Neural cell (in vitro differentiated cells): ENCODE measurements around the gene SP140L. TPM values are rescaled to one million over a fixed set of nuclear protein-coding genes. Genes with fewer than 3 reads are reported as not detected.
"Not testable (repeated sequence)": the region's sequence is repeated elsewhere in the genome, so short reads cannot be mapped to it uniquely, and the experiment has no call there.

Source experiments
- H2AFZ ChIP-seq: fragments of 200-600, 300-800 bp; sonication (generic), shearing (Covaris generic); 2 replicates; pipeline ENCODE4 v1.6.0; 2014; ENCODE audit warnings: low read depth, mild to moderate bottlenecking, antibody characterized with exemption, low read length, moderate library complexity
- H3F3A ChIP-seq: fragments of 200-600 bp; shearing (Covaris generic); 2 replicates; pipeline ENCODE4 v1.6.1; 2016; ENCODE audit warnings: mild to moderate bottlenecking, moderate library complexity, mixed read lengths, antibody characterized with exemption, low read length; ENCODE audit not compliant: insufficient read depth, poor library complexity, severe bottlenecking
- H3K27ac ChIP-seq: fragments of 200-600, 300-800 bp; sonication (generic), shearing (Covaris generic); 2 replicates; pipeline ENCODE4 v1.5.1; 2014; ENCODE audit warnings: mild to moderate bottlenecking, low read length, moderate library complexity
- H3K27me3 ChIP-seq: fragments of 300-800, 200-600 bp; sonication (generic), shearing (Covaris generic); 2 replicates; pipeline ENCODE4 v1.6.0; 2014; ENCODE audit warnings: mild to moderate bottlenecking, low read depth, low read length, moderate library complexity; ENCODE audit not compliant: insufficient read depth
- H3K36me3 ChIP-seq: fragments of 300-800, 200-600 bp; sonication (generic), shearing (Covaris generic); 2 replicates; pipeline ENCODE4 v1.5.1; 2014; ENCODE audit warnings: mild to moderate bottlenecking, antibody characterized with exemption, low read length, moderate library complexity; ENCODE audit not compliant: insufficient read depth
- H3K4me2 ChIP-seq: fragments of 300-800, 200-600 bp; sonication (generic), shearing (Covaris generic); 2 replicates; pipeline ENCODE4 v1.6.0; 2014; ENCODE audit warnings: mild to moderate bottlenecking, low read length
- H3K4me3 ChIP-seq: fragments of 300-800, 200-600 bp; sonication (generic), shearing (Covaris generic); 2 replicates; pipeline ENCODE4 v1.5.1; 2014; ENCODE audit warnings: mild to moderate bottlenecking, low read length, moderate library complexity
- H3K79me2 ChIP-seq: fragments of 200-600 bp; shearing (Covaris generic); replicated peaks from 2 replicates; pipeline ENCODE4 v1.6.0; 2014; ENCODE audit warnings: mild to moderate bottlenecking, low read length, moderate library complexity; ENCODE audit not compliant: insufficient read depth
- H3K9ac ChIP-seq: fragments of 300-800, 200-600 bp; sonication (generic), shearing (Covaris generic); 2 replicates; pipeline ENCODE4 v1.6.1; 2016; ENCODE audit warnings: mild to moderate bottlenecking, low read length, mixed read lengths
- H3K9me2 ChIP-seq: fragments of 200-600 bp; shearing (Covaris generic); 2 replicates; pipeline ENCODE4 v1.6.1; 2016; ENCODE audit warnings: mild to moderate bottlenecking, low read length, mixed read lengths; ENCODE audit not compliant: insufficient read depth
- H3K9me3 ChIP-seq: fragments of 200-600, 300-800 bp; sonication (generic), shearing (Covaris generic); 2 replicates; pipeline ENCODE4 v1.6.1; 2016; ENCODE audit warnings: mild to moderate bottlenecking, mixed run types, low read length, moderate library complexity, mixed read lengths
- H4K20me1 ChIP-seq: fragments of 200-600 bp; shearing (Covaris generic); 2 replicates; pipeline ENCODE4 v1.6.1; 2016; ENCODE audit warnings: mild to moderate bottlenecking, mixed run types; ENCODE audit not compliant: insufficient read depth
- CTCF ChIP-seq: fragments of 450-650 bp; IDR thresholded peaks from 2 replicates; pipeline ENCODE4 v1.5.1; 2014; ENCODE audit warnings: antibody characterized with exemption, mild to moderate bottlenecking, moderate library complexity; ENCODE audit not compliant: poor library complexity, severe bottlenecking
- EP300 ChIP-seq: fragments of 450-650 bp; conservative IDR thresholded peaks from 2 replicates; pipeline ENCODE4 v1.6.1; 2014; ENCODE audit warnings: antibody characterized with exemption, mild to moderate bottlenecking, moderate library complexity; ENCODE audit not compliant: poor library complexity, severe bottlenecking
- EZH2 ChIP-seq: fragments of 200-600, 300-800 bp; shearing (Covaris generic), sonication (generic); IDR thresholded peaks from 2 replicates; pipeline ENCODE4 v1.6.1; 2014; ENCODE audit warnings: antibody characterized with exemption, low read length, borderline replicate concordance, mild to moderate bottlenecking; ENCODE audit not compliant: insufficient read depth, poor library complexity, severe bottlenecking
- MXI1 ChIP-seq: fragments of 450-650 bp; conservative IDR thresholded peaks from 2 replicates; pipeline ENCODE4 v1.6.1; 2014; ENCODE audit warnings: antibody characterized with exemption, mild to moderate bottlenecking; ENCODE audit not compliant: poor library complexity, severe bottlenecking
- POLR2AphosphoS5 ChIP-seq: IDR thresholded peaks from 2 replicates; pipeline ENCODE4 v1.6.1; 2012
- RAD21 ChIP-seq: fragments of 450-650 bp; conservative IDR thresholded peaks from 2 replicates; pipeline ENCODE4 v1.6.1; 2014; ENCODE audit warnings: antibody characterized with exemption, mild to moderate bottlenecking, moderate library complexity
- REST ChIP-seq: IDR thresholded peaks from 2 replicates; pipeline ENCODE4 v1.6.1; 2012; ENCODE audit warnings: borderline replicate concordance
- SMC3 ChIP-seq: fragments of 450-650 bp; conservative IDR thresholded peaks from 2 replicates; pipeline ENCODE4 v1.6.1; 2014; ENCODE audit warnings: antibody characterized with exemption, mild to moderate bottlenecking, moderate library complexity; ENCODE audit not compliant: poor library complexity
- TAF1 ChIP-seq: IDR thresholded peaks from 2 replicates; pipeline ENCODE4 v1.6.1; 2012; ENCODE audit warnings: low read depth
- polyA plus RNA-seq: library from polyadenylated mRNA; depleted of rRNA; stranded (reverse); fragments of >200 nt; gene quantifications from 2 replicates; pipeline ENCODE4 v1.2.3, GENCODE V29; 2014

Gene SP140L
- polyA plus RNA-seq, 1 donor from 2014 or later = not detected

GRCh38 chr2:230435431-230435830 lies 108.4 kb downstream of the SP140L start:
- Histone ChIP-seq H3K36me3 (no peaks in the 10 kb centered on the region), H3K79me2 (no peaks in the 10 kb centered on the region), H3K4me3 (no peak overlapping the region), H3F3A (no peaks in the 10 kb centered on the region), H3K27me3 (no peaks in the 10 kb centered on the region), H3K9me3 (no peaks in the 10 kb centered on the region), H3K9ac (no peak overlapping the region), H3K9me2 (no peaks in the 10 kb centered on the region), H3K4me2 (no peak overlapping the region), H2AFZ (no peak overlapping the region), H3K27ac (no peak overlapping the region), H4K20me1 (no peaks in the 10 kb centered on the region)
- TF ChIP-seq TAF1 = no peak
- TF ChIP-seq EP300 = no peak
- no peak for TF ChIP-seq RAD21
- no peak for TF ChIP-seq MXI1
- TF ChIP-seq EZH2 = no peak
- no peak for TF ChIP-seq CTCF
- TF ChIP-seq SMC3 = no peak
- no peak for TF ChIP-seq REST
- no peak for TF ChIP-seq POLR2AphosphoS5

- not testable (repeated sequence) for H3K9ac ChIP-seq, H3K9me3 ChIP-seq, H4K20me1 ChIP-seq, H3K36me3 ChIP-seq, H3F3A ChIP-seq, H2AFZ ChIP-seq, H3K9me2 ChIP-seq, H3K4me3 ChIP-seq, H3K27ac ChIP-seq, H3K4me2 ChIP-seq, H3K27me3 ChIP-seq, H3K79me2 ChIP-seq
Measured at GRCh38 chr2:230439121-230439520, 112.1 kb downstream of the SP140L start.

GRCh38 chr2:230439590-230439989 lies 112.6 kb downstream of the SP140L start:
- H4K20me1 ChIP-seq = no peaks in the 10 kb centered on the region
- no peaks in the 10 kb centered on the region for H3K9me3 ChIP-seq
- H3K4me3 ChIP-seq = no peak overlapping the region
- no peaks in the 10 kb centered on the region for H3K36me3 ChIP-seq
- no peak overlapping the region for H3K9ac ChIP-seq
- H2AFZ ChIP-seq = no peak overlapping the region
- no peaks in the 10 kb centered on the region for H3K79me2 ChIP-seq
- no peaks in the 10 kb centered on the region for H3F3A ChIP-seq
- H3K27me3 ChIP-seq = no peaks in the 10 kb centered on the region
- H3K9me2 ChIP-seq = no peaks in the 10 kb centered on the region
- H3K4me2 ChIP-seq = no peak overlapping the region
- H3K27ac ChIP-seq = no peak overlapping the region
- TF ChIP-seq RAD21 = no peak
- no peak for TF ChIP-seq MXI1
- no peak for TF ChIP-seq EZH2
- TF ChIP-seq CTCF = no peak
- no peak for TF ChIP-seq EP300
- TF ChIP-seq REST = no peak
- TF ChIP-seq POLR2AphosphoS5 = no peak
